ENCODE results near the gene CISD3. TPM values are rescaled to one million over a fixed set of nuclear protein-coding genes. Genes with fewer than 3 reads are reported as not detected.

The CISD3 gene
- total and polyA plus RNA-seq, 2 donors (not counting 1 experiment from before 2014, with no cell fraction given) = 5.0 to 11.3 TPM

DNA sequence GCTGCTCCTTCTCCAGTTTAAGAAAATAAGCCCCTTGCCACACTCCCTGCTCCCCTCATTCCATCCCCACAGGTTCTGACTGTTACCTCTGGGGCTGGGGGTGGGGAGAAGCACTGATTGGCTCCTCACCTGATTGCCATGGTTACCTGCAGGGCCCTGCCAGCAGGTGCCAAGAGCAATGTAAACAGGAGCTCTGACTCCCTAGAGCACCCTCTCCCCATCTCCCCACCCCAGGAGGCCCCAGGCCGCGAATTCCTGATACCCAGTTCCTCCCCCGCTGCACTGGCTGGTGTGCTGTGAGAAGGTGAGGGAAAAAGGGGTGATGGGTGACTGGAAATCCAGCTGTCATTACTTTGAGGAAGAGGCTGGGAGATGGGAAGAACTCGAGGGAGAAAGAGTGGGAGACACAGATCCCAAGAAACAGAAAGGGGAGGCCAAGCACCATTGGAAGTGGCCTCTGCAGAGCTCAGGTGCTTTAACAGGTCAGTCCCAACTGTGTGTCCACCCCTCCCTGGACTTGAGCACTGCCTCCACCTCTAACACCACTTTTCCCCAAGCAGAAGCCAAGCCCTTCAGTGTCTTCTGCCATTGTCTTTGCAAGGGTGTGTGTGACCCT, 13.5 kb downstream of the CISD3 start:
- Histone ChIP-seq H3K4me2 (replicated peaks; ENCODE audit: low read depth, low read length, poor library complexity, severe bottlenecking) (no peak overlapping the region), H2AFZ (ENCODE audit: insufficient read depth, low read depth, low read length, poor library complexity, severe bottlenecking) (no peak overlapping the region), H3K79me2 (ENCODE audit: control insufficient read depth, insufficient read depth, low read length) (peaks cover 4% of the 10 kb centered on the region), H3K27ac (ENCODE audit: low read length in 2 of 2) (no peak overlapping the region), H3K9me3 (ENCODE audit: control extremely low read depth in 1 of 3, control insufficient read depth in 2 of 3, insufficient read depth in 1 of 3, low read length in 2 of 3) (no peaks in the 10 kb centered on the region), H3K9ac (ENCODE audit: low read length) (no peak overlapping the region), H4K20me1 (ENCODE audit: control insufficient read depth, insufficient read depth, low read length, poor library complexity, severe bottlenecking) (no peaks in the 10 kb centered on the region), H3K27me3 (replicated peaks in 1 of 4; ENCODE audit: control extremely low read depth in 1 of 4, control insufficient read depth in 3 of 4, insufficient read depth in 4 of 4, low read length in 3 of 4) (peaks cover 0 to 31% (median 5%) of the 10 kb centered on the region in 4 experiments), H3K4me3 (ENCODE audit: control extremely low read depth in 1 of 5, extremely low read depth in 1 of 5, insufficient read depth in 1 of 5, low read depth in 2 of 5, low read length in 4 of 5) (no peak overlapping the region), H3K4me1 (ENCODE audit: control insufficient read depth in 2 of 2, insufficient read depth in 2 of 2, low read length in 2 of 2) (peaks cover 30 to 32% of the 10 kb centered on the region in 2 donors), H3K36me3 (replicated peaks in 1 of 2; ENCODE audit: control extremely low read depth in 1 of 2, control insufficient read depth in 1 of 2, extremely low read depth in 1 of 2, insufficient read depth in 2 of 2, low read length in 1 of 2) (no peaks in the 10 kb centered on the region)
- TF ChIP-seq, protein P1, sequence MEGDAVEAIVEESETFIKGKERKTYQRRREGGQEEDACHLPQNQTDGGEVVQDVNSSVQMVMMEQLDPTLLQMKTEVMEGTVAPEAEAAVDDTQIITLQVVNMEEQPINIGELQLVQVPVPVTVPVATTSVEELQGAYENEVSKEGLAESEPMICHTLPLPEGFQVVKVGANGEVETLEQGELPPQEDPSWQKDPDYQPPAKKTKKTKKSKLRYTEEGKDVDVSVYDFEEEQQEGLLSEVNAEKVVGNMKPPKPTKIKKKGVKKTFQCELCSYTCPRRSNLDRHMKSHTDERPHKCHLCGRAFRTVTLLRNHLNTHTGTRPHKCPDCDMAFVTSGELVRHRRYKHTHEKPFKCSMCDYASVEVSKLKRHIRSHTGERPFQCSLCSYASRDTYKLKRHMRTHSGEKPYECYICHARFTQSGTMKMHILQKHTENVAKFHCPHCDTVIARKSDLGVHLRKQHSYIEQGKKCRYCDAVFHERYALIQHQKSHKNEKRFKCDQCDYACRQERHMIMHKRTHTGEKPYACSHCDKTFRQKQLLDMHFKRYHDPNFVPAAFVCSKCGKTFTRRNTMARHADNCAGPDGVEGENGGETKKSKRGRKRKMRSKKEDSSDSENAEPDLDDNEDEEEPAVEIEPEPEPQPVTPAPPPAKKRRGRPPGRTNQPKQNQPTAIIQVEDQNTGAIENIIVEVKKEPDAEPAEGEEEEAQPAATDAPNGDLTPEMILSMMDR (IDR thresholded peaks at IDR 0.05) = no peak
- WGBS (ENCODE audit: insufficient coverage) = 86% methylated on average over 2 of the region's 4 CpGs
- Mint-ChIP-seq H3K4me1 (peaks cover 18% of the 10 kb centered on the region), H3K27ac (no peak overlapping the region), H3K9me3 (ENCODE audit: insufficient read depth) (no peaks in the 10 kb centered on the region), H3K4me3 (no peak overlapping the region), H3K27me3 (peaks cover 18% of the 10 kb centered on the region)
- intact Hi-C loops (cut with micrococcal nuclease) = no loop called here
- CTCF ChIA-PET = interaction anchor here (3.2 kb wide), 1 partner anchor 9 kb away, joined by 20 read pairs; no protein-coding TSS in a partner anchor
- POLR2A ChIA-PET = no interaction called here
- no peak for ATAC-seq (ENCODE audit: low read depth)
- DNase-seq = no peak

DNA sequence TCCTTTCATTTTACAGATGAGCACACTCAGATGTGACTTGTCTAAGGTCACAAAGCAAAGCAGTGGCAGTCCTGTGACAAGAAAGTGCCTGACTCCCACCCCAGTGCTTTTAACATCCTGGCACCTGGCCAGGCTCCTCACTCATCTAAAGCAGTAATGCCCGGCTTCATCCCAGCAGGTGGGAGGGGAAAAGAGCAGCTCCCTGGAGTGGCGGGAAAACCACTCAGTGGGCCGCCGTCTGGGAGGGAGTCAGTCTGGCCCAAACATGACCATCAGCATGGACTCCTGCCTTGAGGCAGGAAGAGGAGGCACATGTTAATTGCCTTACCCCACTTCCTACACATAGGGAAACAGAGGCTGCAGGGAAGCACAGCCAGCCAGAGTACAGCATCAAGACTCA, 15.4 kb downstream of the CISD3 start:
- Mint-ChIP-seq H3K27me3 (peaks cover 25% of the 10 kb centered on the region), H3K4me3 (no peak overlapping the region), H3K4me1 (peaks cover 33% of the 10 kb centered on the region), H3K27ac (no peak overlapping the region), H3K9me3 (ENCODE audit: insufficient read depth) (no peaks in the 10 kb centered on the region)
- POLR2A ChIA-PET = interaction anchor here (1.6 kb wide), 1 partner anchor 15 kb away, joined by 7 read pairs; the partner anchor contains the start of gene CISD3
- TF ChIP-seq, protein P1 (IDR thresholded peaks at IDR 0.05) = no peak
- no peak for TF ChIP-seq EZH2 (IDR thresholded peaks at IDR 0.05; ENCODE audit: borderline replicate concordance, insufficient read depth, low read depth, low read length, poor library complexity, severe bottlenecking)
- Histone ChIP-seq H3K27me3 (replicated peaks in 1 of 4; ENCODE audit: control extremely low read depth in 1 of 4, control insufficient read depth in 3 of 4, insufficient read depth in 4 of 4, low read length in 3 of 4) (peaks cover 0 to 49% (median 19%) of the 10 kb centered on the region in 4 experiments), H3K4me1 (ENCODE audit: control insufficient read depth in 2 of 2, insufficient read depth in 2 of 2, low read length in 2 of 2) (peaks cover 49 to 51% of the 10 kb centered on the region in 2 donors), H3K4me2 (replicated peaks; ENCODE audit: low read depth, low read length, poor library complexity, severe bottlenecking) (no peak overlapping the region), H3K9me3 (ENCODE audit: control extremely low read depth in 1 of 3, control insufficient read depth in 2 of 3, insufficient read depth in 1 of 3, low read length in 2 of 3) (peaks cover 0 to 9% (median 0%) of the 10 kb centered on the region in 3 donors), H4K20me1 (ENCODE audit: control insufficient read depth, insufficient read depth, low read length, poor library complexity, severe bottlenecking) (peaks cover 10% of the 10 kb centered on the region), H2AFZ (ENCODE audit: insufficient read depth, low read depth, low read length, poor library complexity, severe bottlenecking) (no peak overlapping the region), H3K4me3 (ENCODE audit: control extremely low read depth in 1 of 5, extremely low read depth in 1 of 5, insufficient read depth in 1 of 5, low read depth in 2 of 5, low read length in 4 of 5) (no peak overlapping the region), H3K79me2 (ENCODE audit: control insufficient read depth, insufficient read depth, low read length) (peaks cover 4% of the 10 kb centered on the region), H3K36me3 (replicated peaks in 1 of 2; ENCODE audit: control extremely low read depth in 1 of 2, control insufficient read depth in 1 of 2, extremely low read depth in 1 of 2, insufficient read depth in 2 of 2, low read length in 1 of 2) (no peaks in the 10 kb centered on the region), H3K27ac (ENCODE audit: low read length in 2 of 2) (no peak overlapping the region), H3K9ac (ENCODE audit: low read length) (no peak overlapping the region)
- 60% methylated on average over 1 of the region's 4 CpGs for WGBS (ENCODE audit: insufficient coverage)
- DNase-seq = no peak
- no peak for ATAC-seq (ENCODE audit: low read depth)
- CTCF ChIA-PET = interaction anchor here (3.2 kb wide), 1 partner anchor 11 kb away, joined by 20 read pairs; no protein-coding TSS in a partner anchor
- intact Hi-C loops (cut with micrococcal nuclease) = no loop called here
